Spleen (tissue), 11 donors: ENCODE measurements around the gene HAAO. TPM values are rescaled to one million over a fixed set of nuclear protein-coding genes. Genes with fewer than 3 reads are reported as not detected.
A peak's percentile ranks its signal among the peaks of the same experiment; 100 is the strongest.

Experiments
- DNase-seq: peaks from one replicate; pipeline ENCODE4 v3.0.0-alpha.2; 2020
- H3K27ac ChIP-seq, 8 donors: fragments of 200-600 bp; sonication (generic) in 7 of 8; 1 replicate in 4 of 8; 2 replicates in 4 of 8; pipeline versions ENCODE4 v1.5.0 to v1.8.0; 2016 to 2021; ENCODE audit warnings: inconsistent platforms in 4 of 8, mild to moderate bottlenecking in 4 of 8, moderate library complexity in 1 of 8
- H3K27me3 ChIP-seq, 7 donors: fragments of 200-600 bp; sonication (generic) in 6 of 7; replicated peaks in 1 of 7; 1 replicate in 4 of 7; 2 replicates in 3 of 7; pipeline versions ENCODE4 v1.5.0 to v1.8.0; 2016 to 2021; ENCODE audit warnings: inconsistent platforms in 3 of 7, mild to moderate bottlenecking in 1 of 7
- H3K36me3 ChIP-seq, 6 donors: fragments of 200-600 bp; sonication (generic) in 5 of 6; 1 replicate in 4 of 6; 2 replicates in 2 of 6; pipeline versions ENCODE4 v1.5.0 to v1.8.0; 2016 to 2021; ENCODE audit warnings: inconsistent platforms in 2 of 6
- H3K4me1 ChIP-seq, 6 donors: fragments of 200-600 bp; sonication (generic) in 5 of 6; 1 replicate in 3 of 6; 2 replicates in 3 of 6; pipeline versions ENCODE4 v1.5.0 to v1.8.0; 2016 to 2021; ENCODE audit warnings: inconsistent platforms in 3 of 6
- H3K4me3 ChIP-seq, 8 donors: fragments of 200-600 bp; sonication (generic) in 7 of 8; 1 replicate in 4 of 8; 2 replicates in 4 of 8; pipeline versions ENCODE4 v1.5.0 to v1.8.0; 2016 to 2021; ENCODE audit warnings: inconsistent platforms in 4 of 8, mild to moderate bottlenecking in 4 of 8, moderate library complexity in 2 of 8
- H3K9me3 ChIP-seq, 8 donors: fragments of 200-600 bp; sonication (generic) in 7 of 8; 1 replicate in 4 of 8; 2 replicates in 4 of 8; pipeline versions ENCODE4 v1.5.0 to v1.8.0; 2016 to 2021; ENCODE audit warnings: inconsistent platforms in 4 of 8
- POLR2A ChIP-seq, 3 donors: fragments of 450-650 bp; IDR thresholded peaks; one replicate each; pipeline ENCODE4 v1.5.1; 2017; ENCODE audit warnings: antibody characterized with exemption in 3 of 3, mild to moderate bottlenecking in 1 of 3
- POLR2AphosphoS5 ChIP-seq, 3 donors: sonication (generic); formaldehyde crosslinking; IDR thresholded peaks; one replicate each; pipeline ENCODE4 v1.5.1; 2017; ENCODE audit warnings: antibody characterized with exemption in 3 of 3
- WGBS, 5 donors: extraction: QIAGEN DNeasy Blood & Tissue Kit in 3 of 5; methylation state at CpG; one replicate each; pipeline versions ENCODE4 v1.1.5 to v1.1.7; 2013 to 2018; 5-methylcytosine and 5-hydroxymethylcytosine counted together
- intact Hi-C: fragments of 100-400 bp; cut with DNase I; formaldehyde crosslinking; loops from one replicate; pipeline ENCODE4 v1.15.0; 2023; ENCODE audit warnings: low total_unique reads
- polyA plus RNA-seq, 3 donors: library from polyadenylated mRNA; stranded (reverse); fragments of 200-250 nt; gene quantifications; one replicate each; pipeline ENCODE4 v1.2.1, GENCODE V29; 2013
- total RNA-seq, 7 donors: library from RNA; depleted of rRNA in 3 of 7; stranded (reverse); fragments of >200 nt in 3 of 7; fragmentation: NEBNext Ultra II Directional in 4 of 7; extraction: Animal tissue kit (Norgen Biotek cat#: 25700) in 4 of 7; gene quantifications; one replicate each; pipeline versions ENCODE4 v1.1.0 to v1.2.1, GENCODE V29; 2016 to 2021
- TF ChIP-seq, protein P1 (sequence below), 11 experiments: fragments of 200-600 bp in 7 of 11; fragments of 450-650 bp in 4 of 11; sonication (generic) in 4 of 11; IDR thresholded peaks in 8 of 11; conservative IDR thresholded peaks in 3 of 11; 1 replicate in 7 of 11; 2 replicates in 4 of 11; pipeline versions ENCODE4 v1.4.0 to v1.8.0; 2016 to 2021; ENCODE audit warnings: antibody characterized with exemption in 11 of 11, inconsistent platforms in 4 of 11, mild to moderate bottlenecking in 1 of 11
- donor health status: healthy with polysubstance abuse.
- donor health status: DM: no; HTN: no; CAD: no; lungs with moderate emphysema.
- donor health status: DM: no; HTN: no; CAD: no.
- donor health status: Bipolar disorder and iron deficiency.
- donor health status: healthy.
- donor health status: DM: no; HTN: no; CAD: no.
- donor health status: DM: yes; HTN: yes; CAD: no.

HAAO gene
- total and polyA plus RNA-seq, 10 donors = 2.4 to 12.3 (median 8.0) TPM

DNA sequence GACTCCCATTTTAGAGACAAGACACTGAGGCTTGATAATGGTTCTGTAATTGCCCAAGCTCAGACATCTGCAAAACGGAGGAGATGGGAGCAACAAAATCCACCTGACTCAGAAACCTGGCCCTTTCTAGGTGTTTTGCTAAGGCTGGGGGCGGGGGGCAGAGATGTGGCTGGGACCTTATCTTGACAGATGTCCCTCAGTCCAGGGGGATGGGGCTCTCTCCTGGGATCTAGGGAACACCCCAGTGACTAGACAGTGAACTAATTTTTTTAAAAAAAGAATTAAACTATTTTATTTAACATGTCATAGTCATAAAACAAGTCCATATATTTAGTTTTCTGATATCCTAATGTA lies 32.0 kb upstream of the HAAO start:
- peaks cover 7 to 23% (median 17%) of the 10 kb centered on the region in 6 donors for H3K4me1 ChIP-seq
- no peak for DNase-seq
- intact Hi-C loops = loop anchor here (10.0 kb wide), 1 partner anchor 780 kb away; no protein-coding TSS in a partner anchor
- no peaks in the 10 kb centered on the region for H3K36me3 ChIP-seq
- TF ChIP-seq POLR2AphosphoS5 (IDR thresholded peaks at IDR 0.05) (no peak), POLR2A (IDR thresholded peaks at IDR 0.05) (no peak)
- TF ChIP-seq, protein P1, sequence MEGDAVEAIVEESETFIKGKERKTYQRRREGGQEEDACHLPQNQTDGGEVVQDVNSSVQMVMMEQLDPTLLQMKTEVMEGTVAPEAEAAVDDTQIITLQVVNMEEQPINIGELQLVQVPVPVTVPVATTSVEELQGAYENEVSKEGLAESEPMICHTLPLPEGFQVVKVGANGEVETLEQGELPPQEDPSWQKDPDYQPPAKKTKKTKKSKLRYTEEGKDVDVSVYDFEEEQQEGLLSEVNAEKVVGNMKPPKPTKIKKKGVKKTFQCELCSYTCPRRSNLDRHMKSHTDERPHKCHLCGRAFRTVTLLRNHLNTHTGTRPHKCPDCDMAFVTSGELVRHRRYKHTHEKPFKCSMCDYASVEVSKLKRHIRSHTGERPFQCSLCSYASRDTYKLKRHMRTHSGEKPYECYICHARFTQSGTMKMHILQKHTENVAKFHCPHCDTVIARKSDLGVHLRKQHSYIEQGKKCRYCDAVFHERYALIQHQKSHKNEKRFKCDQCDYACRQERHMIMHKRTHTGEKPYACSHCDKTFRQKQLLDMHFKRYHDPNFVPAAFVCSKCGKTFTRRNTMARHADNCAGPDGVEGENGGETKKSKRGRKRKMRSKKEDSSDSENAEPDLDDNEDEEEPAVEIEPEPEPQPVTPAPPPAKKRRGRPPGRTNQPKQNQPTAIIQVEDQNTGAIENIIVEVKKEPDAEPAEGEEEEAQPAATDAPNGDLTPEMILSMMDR (IDR thresholded peaks at IDR 0.05 in 8 of 11, conservative IDR thresholded peaks at IDR 0.05 in 3 of 11) = no peak
- no peak overlapping the region for H3K4me3 ChIP-seq
- no peaks in the 10 kb centered on the region for H3K9me3 ChIP-seq
- H3K27ac ChIP-seq = no peak overlapping the region
- WGBS, 5 donors = 70 to 86% (median 75%) methylated on average over 2 of the region's 2 CpGs
- H3K27me3 ChIP-seq = no peaks in the 10 kb centered on the region

DNA sequence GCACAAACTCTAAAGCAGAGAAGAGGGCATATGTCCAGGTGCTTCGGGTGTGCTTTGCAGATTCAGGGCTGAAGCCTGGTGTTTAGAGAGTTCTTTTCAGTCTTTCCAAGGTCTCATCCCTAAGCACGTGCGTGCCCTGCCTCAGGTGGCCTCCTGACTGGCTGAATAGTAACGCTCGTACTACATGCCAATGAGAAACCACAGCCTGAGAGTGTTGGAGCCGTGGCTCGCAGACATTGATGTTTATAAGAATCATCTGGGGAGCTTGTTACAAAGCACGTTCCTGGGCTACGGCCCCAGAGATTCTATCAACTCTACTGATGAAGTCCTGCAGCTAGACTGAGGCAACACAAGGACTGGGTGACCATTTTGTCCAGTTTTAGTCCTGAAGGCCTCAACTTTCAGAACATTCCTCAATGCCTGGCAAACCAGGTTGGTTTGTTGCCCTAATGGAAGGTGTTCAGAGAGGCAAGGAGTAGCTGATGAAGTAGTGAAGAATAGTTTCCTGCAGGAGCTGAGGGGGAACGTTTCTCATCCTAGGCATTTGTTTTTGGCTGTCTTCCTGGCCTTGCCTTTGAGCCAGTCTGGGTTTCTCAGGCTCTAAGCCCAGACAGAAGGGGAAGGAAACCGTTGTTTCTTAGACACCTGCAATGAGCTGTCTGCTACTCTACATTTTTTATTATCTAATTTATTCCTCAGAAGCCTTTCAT lies 31.5 kb upstream of the HAAO start:
- no peak overlapping the region for H3K4me3 ChIP-seq
- peak; percentile 52 for DNase-seq
- peaks cover 7 to 18% (median 14%) of the 10 kb centered on the region in 6 donors for H3K4me1 ChIP-seq
- peaks cover 0 to under 1% (median 0%) of the 10 kb centered on the region in 8 donors for H3K9me3 ChIP-seq
- H3K36me3 ChIP-seq = no peaks in the 10 kb centered on the region
- 72 to 76% (median 72%) methylated on average over 9 to 11 of the region's 11 CpGs for WGBS, 5 donors
- TF ChIP-seq POLR2A (IDR thresholded peaks at IDR 0.05) (no peak), POLR2AphosphoS5 (IDR thresholded peaks at IDR 0.05) (no peak)
- TF ChIP-seq, protein P1 (IDR thresholded peaks at IDR 0.05 in 8 of 11, conservative IDR thresholded peaks at IDR 0.05 in 3 of 11) = no peak
- H3K27me3 ChIP-seq = no peaks in the 10 kb centered on the region
- intact Hi-C loops = loop anchor here (10.0 kb wide), 1 partner anchor 781 kb away; no protein-coding TSS in a partner anchor
- H3K27ac ChIP-seq = no peak overlapping the region

DNA sequence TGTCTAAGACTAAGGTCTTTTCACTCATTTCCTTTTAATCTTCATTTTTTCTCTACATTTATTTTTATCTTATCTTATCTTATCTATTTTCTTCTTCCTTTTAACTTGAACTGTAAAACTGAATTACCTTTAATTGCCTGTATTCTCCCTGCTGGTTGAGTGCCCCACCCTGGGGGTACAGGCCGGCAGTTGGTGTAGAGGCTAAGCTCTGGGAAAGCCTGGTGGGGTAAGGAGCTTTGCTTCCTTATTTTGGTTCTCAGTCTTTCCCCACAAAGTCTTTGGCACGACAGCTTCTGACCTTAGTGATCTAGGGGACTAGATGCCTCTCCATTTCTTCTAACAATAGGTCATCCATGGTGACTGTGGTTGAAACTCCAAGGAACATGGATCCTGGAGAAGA lies 26.8 kb upstream of the HAAO start:
- Histone ChIP-seq H3K4me1 (no peaks in the 10 kb centered on the region), H3K27me3 (no peaks in the 10 kb centered on the region), H3K36me3 (no peaks in the 10 kb centered on the region), H3K4me3 (no peak overlapping the region), H3K27ac (no peak overlapping the region), H3K9me3 (peaks cover 0 to 17% (median 4%) of the 10 kb centered on the region in 8 donors)
- 63 to 70% (median 67%) methylated on average over 2 of the region's 2 CpGs for WGBS, 5 donors
- no peak for DNase-seq
- TF ChIP-seq, protein P1 (IDR thresholded peaks at IDR 0.05 in 8 of 11, conservative IDR thresholded peaks at IDR 0.05 in 3 of 11) = no peak
- TF ChIP-seq POLR2AphosphoS5 (IDR thresholded peaks at IDR 0.05) (no peak), POLR2A (IDR thresholded peaks at IDR 0.05) (no peak)
- intact Hi-C loops = no loop called here

DNA sequence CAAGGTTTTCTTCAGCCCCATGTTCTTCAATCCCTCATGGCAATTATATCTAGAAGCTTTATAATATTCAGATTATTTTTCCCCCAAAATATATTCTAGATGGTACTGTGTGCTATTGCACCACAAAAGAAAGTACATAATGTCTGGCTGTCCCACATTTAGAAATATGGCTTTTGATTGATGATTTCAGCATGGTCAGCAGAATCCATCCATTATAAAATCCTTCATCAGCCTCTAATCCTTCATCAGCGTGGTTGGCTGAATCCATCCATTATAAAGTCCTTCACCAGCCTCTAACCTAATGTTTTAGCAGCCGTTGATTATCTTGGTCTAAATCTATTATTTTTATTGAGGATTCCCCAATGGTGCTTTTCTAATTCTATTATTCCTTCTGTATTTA lies 23.3 kb upstream of the HAAO start:
- H3K27ac ChIP-seq = no peak overlapping the region
- no peaks in the 10 kb centered on the region for H3K36me3 ChIP-seq
- H3K27me3 ChIP-seq = no peaks in the 10 kb centered on the region
- DNase-seq = no peak
- WGBS, 5 donors = 41 to 88% (median 54%) methylated on average over 2 of the region's 2 CpGs
- H3K9me3 ChIP-seq = peaks cover 0 to 25% (median 10%) of the 10 kb centered on the region in 8 donors
- intact Hi-C loops = no loop called here
- TF ChIP-seq, protein P1 (IDR thresholded peaks at IDR 0.05 in 8 of 11, conservative IDR thresholded peaks at IDR 0.05 in 3 of 11) = no peak
- no peak for TF ChIP-seq POLR2AphosphoS5 (IDR thresholded peaks at IDR 0.05)
- no peak for TF ChIP-seq POLR2A (IDR thresholded peaks at IDR 0.05)
- peaks cover 0 to 14% (median 10%) of the 10 kb centered on the region in 6 donors for H3K4me1 ChIP-seq
- no peak overlapping the region for H3K4me3 ChIP-seq
